GM23338 (cell line): ENCODE results near the gene ZBTB7C.

ENCODE experiments used
- CREB1 ChIP-seq: fragments of 250-450 bp; sonication (Bioruptor Pico); IDR thresholded peaks from 2 replicates; pipeline ENCODE4 v1.5.0; 2020; ENCODE audit warnings: low read depth, mild to moderate bottlenecking, moderate library complexity
- CTCF ChIP-seq, 2 experiments: fragments of 200-600 bp in 1 of 2; sonication (generic) in 1 of 2; conservative IDR thresholded peaks; 2 replicates each; pipeline versions ENCODE4 v1.5.1 to v1.6.1; 2016 to 2017; ENCODE audit warnings: antibody characterized with exemption in 2 of 2, low read depth in 2 of 2, mild to moderate bottlenecking in 2 of 2, moderate library complexity in 1 of 2
- EZH2 ChIP-seq: fragments of 200-600 bp; sonication (generic); IDR thresholded peaks from one replicate; pipeline ENCODE4 v1.8.0; 2017; ENCODE audit warnings: antibody characterized with exemption, mild to moderate bottlenecking, low read depth; ENCODE audit not compliant: unreplicated experiment
- EZH2phosphoT487 ChIP-seq: fragments of 200-600 bp; sonication (generic); IDR thresholded peaks from one replicate; pipeline ENCODE4 v1.8.1; 2018; ENCODE audit warnings: antibody characterized with exemption; ENCODE audit not compliant: unreplicated experiment
- POLR2AphosphoS5 ChIP-seq: IDR thresholded peaks from 2 replicates; pipeline ENCODE4 v1.6.1; 2016; ENCODE audit warnings: antibody characterized with exemption, low read depth
- REST ChIP-seq: IDR thresholded peaks from one replicate; pipeline ENCODE4 v1.6.1; 2018; ENCODE audit warnings: antibody characterized with exemption; ENCODE audit not compliant: unreplicated experiment

GRCh38 chr18:48171490-48172188 lies 237.5 kb downstream of the ZBTB7C start:
- no peak for TF ChIP-seq CREB1 (CRISPR knock-in tag)
- TF ChIP-seq CTCF (conservative IDR thresholded peaks at IDR 0.05; ENCODE audit: low read depth in 2 of 2), result no peak
- no peak for TF ChIP-seq REST
- no peak for TF ChIP-seq EZH2
- no peak for TF ChIP-seq POLR2AphosphoS5
- no peak for TF ChIP-seq EZH2phosphoT487
